ENCODE measurements around the gene PNLIPRP1.

The PNLIPRP1 gene

GRCh38 chr10:116599991-116600390 is 9.2 kb downstream of the PNLIPRP1 start:
- DNase-seq (ENCODE audit: low read depth in 1 of 2, low spot score in 1 of 2): no peak

DNA sequence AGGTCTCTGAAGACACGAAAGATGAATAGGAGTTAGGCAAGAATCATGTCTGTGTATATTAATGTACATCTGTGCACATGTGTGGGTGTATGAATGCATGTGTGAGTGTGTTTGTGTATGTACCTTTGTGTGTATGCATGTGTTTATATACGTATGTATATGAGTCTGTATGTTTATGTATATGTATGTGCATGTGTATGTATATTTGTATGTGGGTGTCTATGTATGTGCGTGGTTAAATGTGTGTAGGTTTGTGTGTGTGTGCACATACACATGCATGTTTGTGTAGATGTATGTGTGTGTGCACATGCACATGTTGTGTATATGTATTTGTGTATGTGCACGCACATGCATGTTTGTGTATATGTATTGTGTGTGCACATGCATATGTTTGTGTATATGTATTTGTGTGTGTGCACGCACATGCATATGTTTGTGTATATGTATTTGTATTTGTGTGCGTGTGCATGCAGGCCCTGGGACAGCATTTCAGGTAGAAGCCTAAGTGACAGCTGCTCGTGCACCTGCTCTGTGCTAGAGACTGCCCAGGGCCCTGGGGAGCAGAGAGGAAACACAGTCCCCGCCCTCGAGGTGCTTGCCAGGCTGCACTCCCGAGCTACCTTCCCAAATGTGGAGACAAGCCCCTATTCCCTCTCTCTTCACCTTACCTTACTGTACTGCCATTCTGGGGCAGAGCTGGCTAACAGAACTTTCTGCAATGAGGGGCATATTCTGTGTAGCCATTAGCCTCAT is 12.1 kb downstream of the PNLIPRP1 start:
- DNase-seq (ENCODE audit: low read depth in 1 of 2, low spot score in 1 of 2): no peak

DNA sequence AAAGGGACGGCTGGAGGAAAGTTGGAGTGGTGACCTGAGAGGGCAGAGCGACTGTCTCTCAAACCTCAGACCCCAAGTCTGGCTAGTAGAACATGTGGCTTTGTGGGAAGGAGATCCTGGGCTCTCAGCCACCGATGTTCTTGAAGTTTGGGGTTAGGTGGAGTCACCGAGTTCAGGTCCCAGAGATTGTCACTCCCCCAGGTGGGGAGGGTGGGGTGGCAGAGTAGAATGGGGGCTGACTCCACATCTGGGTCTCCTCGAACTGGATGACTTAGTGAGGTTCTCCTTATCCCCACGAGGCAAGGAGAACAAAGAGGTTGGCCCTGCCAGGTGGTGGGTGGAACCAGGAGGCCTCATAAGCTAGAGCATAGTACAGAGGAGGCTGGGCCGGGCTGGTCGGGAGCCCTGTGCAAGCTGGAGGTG is 15.3 kb downstream of the PNLIPRP1 start:
- no peak for DNase-seq (ENCODE audit: low read depth in 1 of 2, low spot score in 1 of 2)

DNA sequence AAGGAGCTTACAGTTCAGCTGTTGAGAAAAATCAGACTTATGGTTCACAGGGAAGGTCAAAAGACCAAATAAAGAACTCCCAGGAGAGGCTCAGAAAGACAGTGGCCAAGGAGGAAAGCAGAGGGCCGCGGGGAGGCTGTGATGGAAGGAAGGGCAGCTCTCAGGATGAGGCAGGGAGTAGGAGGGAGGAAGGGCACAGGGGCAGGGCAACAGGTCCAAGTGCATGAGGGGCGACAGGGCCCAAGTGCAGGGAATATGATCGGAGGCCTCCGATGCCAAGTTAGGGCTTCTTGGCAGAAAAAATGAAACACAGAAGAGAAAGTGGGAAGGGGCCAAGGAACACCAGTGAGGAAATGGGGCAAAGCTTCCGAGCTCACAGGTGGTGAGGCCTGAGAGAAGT is 16.6 kb downstream of the PNLIPRP1 start:
- no peak for DNase-seq (ENCODE audit: low read depth in 1 of 2, low spot score in 1 of 2)

- DNase-seq (ENCODE audit: low read depth in 1 of 2, low spot score in 1 of 2): no peak
These were observed 18.2 kb downstream of the PNLIPRP1 start for GRCh38 chr10:116608686-116609594.

DNA sequence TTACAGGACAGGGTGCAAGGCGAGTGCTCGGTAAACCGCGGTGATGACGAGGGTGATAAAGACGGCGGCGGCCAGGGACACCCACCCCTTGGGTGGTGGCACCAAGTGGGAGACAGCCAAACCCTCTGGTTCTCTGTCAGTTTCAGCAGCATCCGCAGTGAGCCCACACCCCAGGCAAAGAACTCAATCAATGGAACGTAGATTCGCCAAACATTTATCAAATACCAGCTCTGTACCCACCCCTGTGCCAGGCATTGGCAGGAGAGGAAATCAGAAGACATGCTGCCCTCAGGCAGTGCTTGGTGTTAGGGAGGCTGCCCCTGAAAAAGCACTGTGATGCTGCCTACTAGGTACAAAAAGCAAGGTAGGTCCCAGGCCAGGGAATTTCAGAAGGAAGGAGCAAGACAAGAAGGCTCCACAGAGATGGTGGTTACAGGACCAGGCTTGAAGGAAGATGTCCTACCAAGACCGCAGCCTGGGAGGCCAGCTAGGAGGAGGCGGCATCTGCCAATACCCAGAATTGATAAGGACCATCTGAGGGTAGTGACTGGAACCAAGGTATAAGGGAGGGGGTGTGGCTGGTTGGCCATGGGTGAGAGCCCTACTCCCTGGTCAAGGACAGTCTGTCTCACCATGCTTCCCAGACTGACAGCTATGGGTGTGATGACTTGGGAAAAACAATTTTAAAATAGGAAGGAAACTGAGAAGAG is 19.8 kb downstream of the PNLIPRP1 start:
- no peak for DNase-seq (ENCODE audit: low read depth in 1 of 2, low spot score in 1 of 2)

DNA sequence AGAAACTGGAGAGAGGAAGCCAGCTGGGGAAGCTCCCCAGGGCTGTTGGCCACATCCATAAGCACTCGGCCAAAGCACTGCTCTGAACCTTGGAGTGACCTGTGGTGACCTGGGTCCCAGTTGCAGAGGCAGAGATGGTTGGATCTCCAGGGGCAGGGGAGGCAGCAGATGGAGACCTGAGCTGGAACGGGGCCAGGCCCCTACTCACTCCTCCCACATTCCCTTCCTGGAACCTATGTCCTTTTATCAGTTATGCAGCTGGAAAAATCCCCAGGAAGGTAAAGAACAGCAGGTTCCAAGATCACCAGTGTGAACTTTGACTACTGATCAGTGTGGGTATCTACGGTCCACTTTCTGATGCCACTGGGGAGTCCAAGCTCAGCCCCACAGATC is 20.4 kb downstream of the PNLIPRP1 start:
- no peak for DNase-seq (ENCODE audit: low read depth in 1 of 2, low spot score in 1 of 2)

DNA sequence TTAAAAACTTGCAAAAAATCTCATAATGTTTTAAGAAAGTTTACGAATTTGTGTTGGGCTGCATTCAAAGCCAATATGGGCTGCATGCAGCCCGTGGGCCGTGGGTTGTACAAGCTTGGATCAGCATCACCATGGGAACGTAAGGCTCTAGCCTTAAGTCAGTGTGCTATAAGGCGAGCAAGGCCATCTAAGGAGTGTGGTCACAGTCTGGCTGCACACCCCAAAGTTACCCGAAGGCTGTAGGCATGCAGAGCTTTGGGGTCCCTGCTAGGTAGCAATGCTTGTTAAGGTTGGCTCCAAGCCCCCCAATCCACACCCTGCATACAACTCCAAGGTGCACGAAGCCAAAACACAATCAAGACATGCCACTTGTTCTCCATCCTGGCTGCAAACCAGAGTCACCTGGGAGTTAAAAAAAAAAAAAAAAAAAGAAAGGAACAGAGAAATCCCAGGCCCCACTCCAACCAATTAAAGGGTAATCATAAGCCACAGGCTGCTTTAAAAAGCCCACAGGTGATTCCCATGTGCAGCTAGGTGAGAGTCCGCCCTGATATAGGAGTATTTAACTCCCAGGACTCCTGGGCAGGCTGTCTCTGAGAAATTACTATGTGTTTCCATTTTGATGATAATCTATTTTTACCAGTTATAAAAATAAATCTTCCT is 21.5 kb downstream of the PNLIPRP1 start:
- no peak for DNase-seq (ENCODE audit: low read depth in 1 of 2, low spot score in 1 of 2)

DNA sequence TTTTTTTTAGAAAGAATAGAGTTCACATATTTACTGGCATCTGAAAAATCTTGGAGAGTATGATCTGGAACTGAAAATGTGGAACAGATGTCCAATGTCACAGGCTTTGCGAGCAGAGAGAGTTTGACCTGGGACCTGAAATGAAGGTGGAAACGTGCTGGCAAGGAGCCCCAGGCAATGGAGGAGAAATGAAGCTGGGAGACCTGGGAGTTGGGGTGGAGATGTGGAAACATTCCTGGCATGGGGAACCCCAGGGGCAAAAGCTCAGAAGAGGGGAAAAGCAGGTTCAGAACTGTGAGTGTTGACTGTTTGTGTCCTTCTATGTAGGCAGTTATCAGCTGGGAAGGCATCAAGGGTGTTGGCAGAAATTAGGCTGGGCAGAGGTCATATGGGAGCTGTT is 22.7 kb downstream of the PNLIPRP1 start:
- no peak for DNase-seq (ENCODE audit: low read depth in 1 of 2, low spot score in 1 of 2)

- DNase-seq (ENCODE audit: low read depth in 1 of 2, low spot score in 1 of 2): no peak
These were observed 24.0 kb downstream of the PNLIPRP1 start for GRCh38 chr10:116614796-116615195.

DNA sequence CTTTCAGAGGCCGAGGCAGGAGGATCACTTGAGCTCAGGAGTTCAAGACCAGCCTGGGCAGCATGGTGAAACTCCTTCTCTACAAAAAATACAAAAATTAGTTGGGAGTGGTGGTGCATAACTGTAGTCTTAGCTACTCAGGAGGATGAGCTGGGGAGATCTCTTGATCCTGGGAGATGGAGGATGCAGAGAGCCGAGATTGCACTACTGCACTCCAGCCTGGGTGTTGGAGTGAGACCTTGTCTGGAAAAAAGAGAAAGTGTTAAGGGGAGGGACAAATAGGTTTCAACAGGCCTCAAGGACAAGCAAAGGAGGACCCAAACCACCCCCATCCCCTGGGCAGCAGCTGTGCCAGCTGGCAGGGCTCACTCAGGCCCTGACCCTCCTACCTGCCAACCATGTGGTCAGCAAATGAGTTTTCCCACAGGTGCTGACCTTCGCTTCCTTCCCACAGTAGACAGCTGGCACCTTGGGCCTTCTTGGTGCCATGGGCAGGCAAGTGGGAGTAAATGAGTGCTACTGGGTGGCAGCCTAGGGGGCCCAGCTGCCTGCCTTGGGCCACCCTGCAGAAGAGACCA is 24.5 kb downstream of the PNLIPRP1 start:
- no peak for DNase-seq (ENCODE audit: low read depth in 1 of 2, low spot score in 1 of 2)

GRCh38 chr10:116620423-116621400 is 30.0 kb downstream of the PNLIPRP1 start, which contains the start of gene PNLIPRP2:
Gene PNLIPRP2, plus strand, starts transcription at chr10:116620953.
- no peak for DNase-seq (ENCODE audit: low read depth in 1 of 2, low spot score in 1 of 2)

GRCh38 chr10:116621476-116621875 is 30.7 kb downstream of the PNLIPRP1 start:
- no peak for DNase-seq (ENCODE audit: low read depth in 1 of 2, low spot score in 1 of 2)

GRCh38 chr10:116621934-116622655 is 31.3 kb downstream of the PNLIPRP1 start:
- no peak for DNase-seq (ENCODE audit: low read depth in 1 of 2, low spot score in 1 of 2)

DNA sequence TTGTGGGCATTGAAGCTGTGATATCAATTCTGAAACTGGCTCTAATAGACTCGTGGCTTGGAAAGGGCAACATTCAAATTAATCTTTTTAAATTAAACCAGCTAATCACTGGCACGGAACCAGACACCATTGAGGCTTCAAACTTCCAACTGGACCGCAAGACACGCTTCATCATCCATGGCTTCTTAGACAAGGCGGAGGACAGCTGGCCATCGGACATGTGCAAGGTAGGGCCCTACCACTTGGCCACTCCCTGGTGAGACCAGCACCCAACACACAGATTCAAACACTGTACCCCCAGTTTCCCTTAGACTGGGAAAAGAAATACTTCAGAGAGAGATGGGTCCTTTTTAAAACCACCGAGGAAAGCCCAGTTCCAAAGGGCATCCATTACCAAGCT is 35.1 kb downstream of the PNLIPRP1 start:
- DNase-seq (ENCODE audit: low read depth in 1 of 2, low spot score in 1 of 2): no peak

DNA sequence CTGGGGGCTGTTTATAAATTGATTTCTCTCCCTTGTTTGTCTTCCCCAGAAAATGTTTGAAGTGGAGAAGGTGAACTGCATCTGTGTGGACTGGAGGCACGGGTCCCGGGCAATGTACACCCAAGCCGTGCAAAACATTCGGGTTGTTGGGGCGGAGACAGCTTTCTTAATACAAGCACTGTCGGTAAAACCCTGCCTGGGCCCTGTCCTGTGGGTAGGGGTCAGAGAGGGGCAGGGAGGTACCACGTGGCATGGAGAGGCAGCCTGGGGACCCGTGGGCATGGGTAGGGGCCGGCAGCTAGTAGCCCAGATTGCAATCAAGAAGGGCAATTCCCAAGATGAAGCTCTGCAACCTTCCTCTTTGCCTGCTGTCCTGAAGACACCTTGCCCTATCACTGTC is 36.1 kb downstream of the PNLIPRP1 start:
- DNase-seq (ENCODE audit: low read depth in 1 of 2, low spot score in 1 of 2): no peak

- no peak for DNase-seq (ENCODE audit: low read depth in 1 of 2, low spot score in 1 of 2)
These were observed 36.7 kb downstream of the PNLIPRP1 start for GRCh38 chr10:116627386-116627933.

DNA sequence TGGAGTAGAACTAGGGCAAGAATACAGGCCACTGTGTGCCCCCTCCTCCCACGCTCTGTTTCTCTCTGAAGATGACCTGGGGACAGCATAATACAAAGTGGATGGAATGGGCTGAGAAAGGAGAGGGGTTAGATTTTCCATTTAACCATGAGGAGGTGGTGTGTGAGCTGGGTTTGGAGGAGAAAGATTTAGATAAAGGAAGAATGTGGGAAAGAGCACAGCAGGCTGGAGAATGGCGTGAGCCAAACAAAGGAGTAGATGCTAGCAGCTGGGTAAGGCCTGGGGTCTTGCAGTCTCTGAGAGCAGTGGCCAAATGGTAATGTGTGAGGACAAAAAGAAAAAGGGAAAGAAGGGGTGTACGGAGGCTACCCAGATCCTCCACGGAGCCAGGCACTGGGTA is 38.6 kb downstream of the PNLIPRP1 start:
- DNase-seq (ENCODE audit: low read depth in 1 of 2, low spot score in 1 of 2): no peak

DNA sequence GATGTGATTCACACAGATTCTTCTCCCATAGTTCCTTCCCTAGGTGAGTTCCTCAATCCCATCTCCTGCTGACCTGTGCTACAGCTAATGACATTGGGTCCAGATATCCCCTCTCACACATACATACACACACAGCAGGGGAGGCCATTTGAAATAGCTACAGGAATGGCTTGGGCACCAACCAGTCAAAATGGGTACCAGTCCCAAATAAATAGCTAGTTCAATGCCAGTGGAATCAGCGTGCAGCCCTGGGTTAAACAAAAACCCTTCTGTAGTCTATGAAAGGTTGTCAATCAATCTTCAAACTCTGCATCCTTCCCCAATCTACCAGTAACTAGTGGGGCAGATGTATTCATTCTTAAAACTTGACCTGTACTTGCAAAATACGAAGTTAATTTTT is 39.3 kb downstream of the PNLIPRP1 start:
- no peak for DNase-seq (ENCODE audit: low read depth in 1 of 2, low spot score in 1 of 2)

Measured in activated CD4-positive, alpha-beta T cell treated with anti-CD3 and anti-CD28 coated beads, Interleukin-2, amount 50 U/mL, for 24 hours (primary cell).